Vagina (tissue), 2 donors: ENCODE data around the gene ACKR4.

Experiments used
- POLR2A ChIP-seq, 2 donors: fragments of 450-650 bp; IDR thresholded peaks; one replicate each; pipeline ENCODE4 v1.6.1; 2017; ENCODE audit warnings: antibody characterized with exemption in 2 of 2, mild to moderate bottlenecking in 2 of 2, moderate library complexity in 2 of 2
- TF ChIP-seq, protein P1 (sequence below), 3 experiments: fragments of 450-650 bp in 2 of 3; fragments of 200-600 bp in 1 of 3; sonication (generic) in 1 of 3; IDR thresholded peaks; one replicate each; pipeline ENCODE4 v1.5.1; 2017 to 2019; ENCODE audit warnings: antibody characterized with exemption in 3 of 3, mild to moderate bottlenecking in 2 of 3, moderate library complexity in 2 of 3

GRCh38 chr3:132594498-132594897, 2.6 kb upstream of the ACKR4 start:
- TF ChIP-seq, protein P1, sequence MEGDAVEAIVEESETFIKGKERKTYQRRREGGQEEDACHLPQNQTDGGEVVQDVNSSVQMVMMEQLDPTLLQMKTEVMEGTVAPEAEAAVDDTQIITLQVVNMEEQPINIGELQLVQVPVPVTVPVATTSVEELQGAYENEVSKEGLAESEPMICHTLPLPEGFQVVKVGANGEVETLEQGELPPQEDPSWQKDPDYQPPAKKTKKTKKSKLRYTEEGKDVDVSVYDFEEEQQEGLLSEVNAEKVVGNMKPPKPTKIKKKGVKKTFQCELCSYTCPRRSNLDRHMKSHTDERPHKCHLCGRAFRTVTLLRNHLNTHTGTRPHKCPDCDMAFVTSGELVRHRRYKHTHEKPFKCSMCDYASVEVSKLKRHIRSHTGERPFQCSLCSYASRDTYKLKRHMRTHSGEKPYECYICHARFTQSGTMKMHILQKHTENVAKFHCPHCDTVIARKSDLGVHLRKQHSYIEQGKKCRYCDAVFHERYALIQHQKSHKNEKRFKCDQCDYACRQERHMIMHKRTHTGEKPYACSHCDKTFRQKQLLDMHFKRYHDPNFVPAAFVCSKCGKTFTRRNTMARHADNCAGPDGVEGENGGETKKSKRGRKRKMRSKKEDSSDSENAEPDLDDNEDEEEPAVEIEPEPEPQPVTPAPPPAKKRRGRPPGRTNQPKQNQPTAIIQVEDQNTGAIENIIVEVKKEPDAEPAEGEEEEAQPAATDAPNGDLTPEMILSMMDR (IDR thresholded peaks at IDR 0.05), result no peak
- no peak for TF ChIP-seq POLR2A (IDR thresholded peaks at IDR 0.05)
